Mesenteric fat pad (tissue), 1 donor: ENCODE data around the gene NTNG1. TPM values are rescaled to one million over a fixed set of nuclear protein-coding genes. Genes with fewer than 3 reads are reported as not detected.
"Not testable (repeated sequence)": the region's sequence is repeated elsewhere in the genome, so short reads cannot be mapped to it uniquely, and the experiment has no call there.

Experiments used
- DNase-seq: peaks from one replicate; pipeline ENCODE4 v3.0.0-alpha.2; 2020; ENCODE audit warnings: low spot score
- total RNA-seq: library from RNA; stranded (reverse); fragmentation: NEBNext Ultra II Directional; extraction: Animal tissue kit (Norgen Biotek cat#: 25700); gene quantifications from one replicate; pipeline ENCODE4 v1.2.1, GENCODE V29; 2021
- donor health status: DM: yes; HTN: yes; CAD: no.

The NTNG1 gene
- total RNA-seq, 1 donor from 2014 or later, result not detected

GRCh38 chr1:107142666-107143065, 1.8 kb downstream of the NTNG1 start:
- no peak for DNase-seq

DNA sequence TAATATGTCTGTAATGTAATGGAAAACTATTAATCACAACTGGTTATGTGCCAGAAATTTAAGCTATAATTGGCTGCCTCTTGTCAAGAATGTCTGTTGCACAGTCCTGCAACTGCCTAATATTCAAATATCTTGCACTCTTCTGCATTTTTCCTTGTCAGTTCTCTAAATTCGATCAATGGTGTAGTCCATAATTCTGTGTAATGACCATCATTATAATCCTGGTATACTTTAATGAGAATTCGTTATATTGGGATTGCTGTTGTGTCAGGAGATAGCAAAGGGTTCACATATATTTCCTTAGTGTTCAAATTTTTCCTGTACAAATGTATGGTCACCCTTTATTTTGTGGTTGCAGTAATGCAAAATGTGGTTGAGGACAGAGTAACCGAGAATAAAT, 4.8 kb downstream of the NTNG1 start:
- DNase-seq, result no peak

GRCh38 chr1:107147843-107148242, 7.0 kb downstream of the NTNG1 start:
- no peak for DNase-seq

GRCh38 chr1:107149946-107150345, 9.1 kb downstream of the NTNG1 start:
- no peak for DNase-seq

- no peak for DNase-seq
Observed at GRCh38 chr1:107151295-107151694, 10.5 kb downstream of the NTNG1 start.

DNA sequence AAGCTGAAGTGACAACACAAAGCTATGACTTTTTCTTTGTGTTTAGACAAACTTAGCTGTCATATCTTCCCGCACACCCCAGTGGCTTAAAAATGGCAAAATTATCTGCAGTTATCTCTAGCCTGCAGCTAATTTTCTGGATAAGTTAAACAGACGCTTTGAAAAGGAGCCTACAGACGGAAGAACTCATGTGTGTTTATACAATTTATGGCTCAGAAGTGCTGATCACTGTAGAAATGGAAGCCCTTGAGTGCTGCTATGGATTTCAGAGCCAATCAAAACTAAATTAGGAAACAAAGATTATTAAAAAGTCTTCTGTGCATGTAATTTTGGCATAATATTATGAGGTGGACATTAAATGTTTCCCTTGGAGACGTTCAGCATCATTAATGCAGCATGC, 11.6 kb downstream of the NTNG1 start:
- no peak for DNase-seq

DNA sequence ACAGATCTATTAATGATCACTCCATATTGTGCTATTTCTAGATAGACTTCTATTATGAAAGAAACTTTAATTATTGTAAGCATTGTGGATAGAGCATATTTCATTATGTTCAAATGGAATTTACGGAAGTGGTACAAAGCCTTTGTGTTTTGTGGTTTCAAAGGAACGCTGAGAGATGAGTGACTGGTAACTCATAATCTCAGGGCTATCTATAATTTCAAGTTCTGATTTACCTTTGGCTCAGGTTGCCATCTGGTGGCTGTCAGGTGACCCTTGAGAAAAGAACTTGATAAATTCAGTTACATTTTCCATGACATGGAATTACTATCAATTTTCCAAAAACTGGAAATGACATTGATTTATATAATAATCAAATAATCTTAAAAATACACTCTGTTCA, 12.2 kb downstream of the NTNG1 start:
- DNase-seq, result no peak

GRCh38 chr1:107158496-107158895, 17.7 kb downstream of the NTNG1 start:
- DNase-seq, result no peak

GRCh38 chr1:107158991-107159390, 18.2 kb downstream of the NTNG1 start:
- DNase-seq, result no peak

- no peak for DNase-seq
Observed at GRCh38 chr1:107162745-107163144, 21.9 kb downstream of the NTNG1 start.

- not testable (repeated sequence) for DNase-seq
Observed at GRCh38 chr1:107164901-107165300, 24.1 kb downstream of the NTNG1 start.

DNA sequence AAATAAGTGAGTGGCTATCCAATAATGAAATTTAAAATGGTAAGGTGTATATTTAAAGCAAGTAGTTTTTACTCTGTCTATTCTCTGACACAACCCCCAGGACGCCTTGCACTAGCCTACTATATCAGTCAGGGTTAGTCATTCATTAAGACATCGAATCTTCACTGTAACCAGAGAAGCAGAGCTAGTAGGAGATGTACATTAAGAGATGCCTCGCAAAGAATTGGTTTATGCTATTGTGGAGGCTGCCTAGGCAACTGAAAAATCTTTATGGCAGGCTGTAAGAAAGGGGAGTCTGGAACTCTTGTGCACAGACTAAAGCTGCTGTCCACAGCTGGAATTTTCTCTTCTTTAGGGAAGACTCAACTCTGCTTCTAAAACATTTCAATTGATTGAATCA, 28.8 kb downstream of the NTNG1 start:
- DNase-seq, result no peak

DNA sequence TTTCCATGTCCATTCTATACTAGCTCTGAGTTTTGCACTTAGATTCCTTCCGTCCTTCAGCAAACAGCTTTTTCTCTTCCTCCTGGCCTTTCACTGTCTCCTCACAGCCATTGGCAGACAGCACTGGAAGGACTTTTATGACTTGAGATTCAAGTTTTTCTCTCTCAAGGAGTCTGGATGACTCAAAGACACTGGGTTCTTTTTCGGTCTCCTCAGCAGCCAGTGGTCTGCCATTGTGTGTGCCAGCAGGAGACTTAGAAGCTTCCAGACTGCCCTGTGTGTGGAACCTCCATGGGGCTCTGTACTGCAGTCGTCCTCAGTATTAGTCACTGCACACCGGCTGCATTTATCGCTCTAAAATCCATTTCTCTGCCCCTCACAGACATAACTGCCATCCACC, 30.5 kb downstream of the NTNG1 start:
- no peak for DNase-seq

GRCh38 chr1:107172450-107173170, 31.8 kb downstream of the NTNG1 start:
- no peak for DNase-seq

DNA sequence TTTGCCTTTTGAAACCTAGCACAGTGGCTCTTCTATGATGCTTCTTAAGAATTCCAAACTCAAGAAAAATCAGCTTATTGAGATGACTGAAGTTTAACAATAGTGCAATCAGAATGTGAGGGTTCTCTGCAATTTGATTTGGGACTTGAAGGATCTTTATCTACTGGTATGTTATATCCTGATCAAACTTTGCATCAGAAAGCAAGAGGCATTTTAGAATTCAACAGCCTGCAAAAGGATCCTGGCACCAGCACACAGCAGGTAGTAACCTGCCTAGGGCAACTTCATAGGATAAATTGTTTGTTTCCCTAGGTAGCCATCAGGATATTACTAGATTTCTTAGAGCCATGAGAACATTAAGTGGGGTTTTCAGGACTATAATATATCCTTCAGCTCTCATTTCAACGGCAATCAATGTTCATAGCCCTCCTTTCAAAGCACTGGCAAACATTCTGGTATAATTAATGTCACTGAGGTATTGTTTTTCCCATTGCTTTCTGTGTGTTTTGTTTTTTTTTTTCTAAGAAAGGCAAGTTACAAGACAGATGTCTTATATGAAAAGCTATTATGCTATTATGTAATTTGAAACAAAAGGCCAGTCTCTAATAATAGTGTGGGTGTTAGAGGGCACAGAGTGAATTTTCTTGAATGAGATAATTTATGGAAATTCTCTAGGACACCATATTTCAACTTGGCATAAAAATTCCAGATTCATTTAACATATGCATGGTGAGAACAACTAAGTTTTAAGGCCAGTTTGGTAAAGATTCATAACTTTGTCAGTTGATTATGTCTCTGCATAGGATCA, 34.5 kb downstream of the NTNG1 start:
- DNase-seq, result no peak

- DNase-seq, result no peak
Observed at GRCh38 chr1:107181253-107181969, 40.6 kb downstream of the NTNG1 start.

- no peak for DNase-seq
Observed at GRCh38 chr1:107183011-107183410, 42.2 kb downstream of the NTNG1 start.

- DNase-seq, result no peak
Observed at GRCh38 chr1:107184888-107185287, 44.0 kb downstream of the NTNG1 start.

GRCh38 chr1:107187399-107187798, 46.6 kb downstream of the NTNG1 start:
- no peak for DNase-seq

DNA sequence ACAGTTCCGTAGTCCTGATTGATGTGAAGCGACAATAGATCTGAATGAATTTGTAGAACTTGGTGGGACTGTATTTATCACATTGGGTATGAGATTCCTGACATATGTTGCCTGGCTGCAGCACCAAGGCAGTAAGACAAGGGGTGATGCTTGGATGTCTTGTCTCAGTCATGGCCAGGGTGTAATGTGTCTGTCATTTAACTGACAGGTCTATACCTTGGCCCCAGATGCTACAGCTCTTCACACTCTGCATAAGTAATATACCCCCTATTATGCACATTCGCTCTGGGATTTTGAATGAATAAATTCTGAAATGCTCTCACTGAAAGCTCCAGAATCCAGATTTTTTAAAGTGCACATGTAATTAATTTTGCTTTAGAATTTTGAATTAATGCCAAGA, 47.3 kb downstream of the NTNG1 start:
- DNase-seq, result no peak

- no peak for DNase-seq
Observed at GRCh38 chr1:107194380-107194779, 53.5 kb downstream of the NTNG1 start.

DNA sequence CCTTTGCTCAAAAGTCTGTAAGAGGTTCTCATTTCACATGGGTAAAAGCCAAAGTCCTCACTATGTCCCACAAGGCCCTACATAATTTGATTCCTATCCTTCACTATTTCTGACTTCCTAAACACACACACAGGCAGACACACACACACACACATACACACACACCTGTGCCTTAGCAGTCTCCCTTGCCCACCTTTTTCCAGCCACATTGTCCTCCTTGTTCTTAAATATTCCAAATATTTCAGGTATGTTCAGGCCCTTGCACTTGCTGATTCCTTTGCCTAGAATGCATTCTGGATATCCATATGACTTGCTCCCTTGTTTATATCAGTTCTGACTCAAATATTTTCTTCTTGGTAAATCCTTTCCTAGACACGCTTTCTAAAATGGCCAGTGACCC, 54.6 kb downstream of the NTNG1 start:
- no peak for DNase-seq
